ENCODE results near the gene ZNF277.
"Not testable (repeated sequence)": the region's sequence is repeated elsewhere in the genome, so short reads cannot be mapped to it uniquely, and the experiment has no call there.

ZNF277 gene

GRCh38 chr7:112298543-112299100 lies 92.1 kb downstream of the ZNF277 start:
- DNase-seq: no peak

GRCh38 chr7:112300072-112300471 lies 93.6 kb downstream of the ZNF277 start:
- no peak for DNase-seq

DNA sequence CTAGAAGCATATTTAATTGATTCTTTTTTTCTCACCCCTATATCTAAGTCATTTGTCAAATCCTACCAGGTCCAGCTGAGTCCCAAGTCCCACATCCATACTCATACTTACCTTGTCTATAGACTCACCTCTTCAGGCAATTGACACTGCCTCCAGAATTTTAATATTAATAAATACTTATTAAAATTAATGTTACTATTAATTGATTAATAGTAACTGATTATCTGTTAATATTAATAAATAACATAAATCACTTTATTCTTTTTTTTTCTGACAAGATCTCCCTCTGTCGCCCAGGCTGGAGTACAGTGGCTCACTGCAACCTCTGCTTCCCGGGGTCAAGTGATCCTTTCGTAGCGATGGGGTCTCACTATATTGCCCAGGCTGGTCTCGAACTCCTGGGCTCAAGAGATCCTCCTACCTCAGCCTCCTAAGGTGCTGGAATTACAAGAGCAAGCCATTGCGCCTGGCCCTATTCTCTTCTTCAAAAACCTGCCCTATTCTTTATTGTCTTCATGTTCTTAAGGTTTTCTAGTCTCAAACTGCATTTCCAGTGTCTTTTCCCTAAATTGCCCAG lies 94.4 kb downstream of the ZNF277 start:
- no peak for DNase-seq

DNA sequence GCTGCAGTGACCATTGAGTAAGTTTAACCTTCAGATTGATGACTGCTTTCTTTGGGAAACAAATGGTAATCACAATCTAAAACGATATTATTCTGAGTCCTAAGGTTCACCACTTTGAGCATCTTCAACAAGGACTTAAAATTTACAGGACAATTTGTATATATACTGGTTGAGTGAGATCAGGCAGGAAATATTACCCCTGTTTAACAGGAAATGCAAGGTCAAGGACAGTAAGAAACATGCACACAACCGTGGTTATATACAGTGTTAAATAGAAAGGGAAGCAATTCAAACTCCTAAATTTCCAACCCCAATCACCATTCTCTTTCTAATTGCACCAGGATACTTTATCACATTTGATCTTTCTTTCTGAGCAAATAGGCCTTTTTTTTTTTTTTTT lies 96.1 kb downstream of the ZNF277 start:
- no peak for DNase-seq

DNA sequence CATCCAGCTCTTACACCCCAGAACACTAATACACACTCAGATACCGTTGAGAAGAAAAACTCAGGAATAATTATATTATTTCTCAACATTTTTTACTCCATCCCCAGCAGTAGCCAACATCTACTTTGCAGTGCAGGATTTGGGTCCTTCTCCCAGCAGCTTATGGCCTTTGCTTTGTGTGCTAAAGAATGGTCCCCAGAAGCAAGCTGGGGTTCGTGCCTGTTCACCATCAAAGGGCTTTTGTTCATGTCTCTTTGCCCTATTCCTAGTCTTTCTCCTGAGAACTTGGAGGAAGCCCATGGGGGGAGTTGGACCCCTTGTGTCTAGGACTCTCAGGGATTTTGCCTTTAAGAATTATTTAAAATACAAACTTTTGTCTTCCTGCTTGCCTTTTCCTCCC lies 100.4 kb downstream of the ZNF277 start:
- no peak for DNase-seq

DNA sequence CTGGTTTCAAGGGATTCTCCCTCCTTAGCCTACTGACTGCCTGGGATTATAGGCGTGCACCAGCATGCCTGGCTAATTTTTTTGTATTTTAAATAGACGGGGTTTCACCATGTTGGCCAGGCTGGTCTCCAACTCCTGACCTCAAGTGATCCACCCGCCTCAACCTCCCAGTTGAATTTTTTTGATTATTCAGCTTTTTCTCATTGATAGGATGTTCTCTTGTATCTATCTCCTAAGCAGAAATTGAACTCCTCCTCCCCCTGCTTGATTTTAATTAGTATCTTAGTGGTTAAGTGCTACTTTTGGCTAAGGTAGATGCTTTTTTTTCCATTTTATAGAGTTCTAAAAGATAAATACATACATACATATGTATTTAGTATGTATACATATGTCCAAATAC lies 101.0 kb downstream of the ZNF277 start:
- DNase-seq: no peak

GRCh38 chr7:112308974-112309373 lies 102.5 kb downstream of the ZNF277 start:
- no peak for DNase-seq

DNA sequence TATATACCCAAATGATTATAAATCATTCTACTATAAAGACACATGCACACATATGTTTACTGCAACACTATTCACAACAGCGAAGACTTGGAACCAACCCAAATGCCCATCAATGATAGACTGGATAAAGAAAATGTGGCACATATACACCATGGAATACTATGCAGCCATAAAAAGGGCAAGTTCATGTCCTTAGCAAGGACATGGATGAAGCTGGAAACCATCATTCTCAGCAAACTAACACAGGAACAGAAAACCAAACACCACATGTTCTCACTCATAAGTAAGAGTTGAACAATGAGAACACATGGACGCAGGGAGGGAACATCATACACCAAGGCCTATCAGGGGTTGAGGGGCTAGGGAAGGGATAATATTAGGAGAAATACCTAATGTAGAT lies 110.3 kb downstream of the ZNF277 start:
- not testable (repeated sequence) for DNase-seq

GRCh38 chr7:112322070-112322469 lies 115.6 kb downstream of the ZNF277 start:
- no peak for DNase-seq

GRCh38 chr7:112327566-112327965 lies 121.1 kb downstream of the ZNF277 start:
- DNase-seq: no peak

GRCh38 chr7:112331492-112331891 lies 125.0 kb downstream of the ZNF277 start:
- DNase-seq: no peak

DNA sequence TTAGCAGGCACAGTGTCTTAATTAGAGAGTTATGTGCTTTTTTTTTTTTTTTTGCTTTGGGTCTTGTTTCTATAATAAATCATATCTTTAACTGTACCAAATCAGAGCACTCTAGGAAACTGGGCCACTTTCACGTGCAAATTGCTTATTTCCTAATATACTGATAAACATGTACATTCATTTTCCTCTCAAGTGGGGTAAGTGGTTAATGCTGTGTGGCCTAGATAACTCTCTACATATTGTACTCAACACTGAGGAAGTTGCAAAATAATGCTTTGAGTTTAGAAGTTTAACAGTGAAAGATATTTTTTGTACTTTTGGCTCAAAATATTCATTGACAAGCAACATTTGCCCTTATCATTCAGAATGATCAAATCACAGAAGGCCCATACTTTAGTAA lies 127.9 kb downstream of the ZNF277 start:
- DNase-seq: no peak

GRCh38 chr7:112336261-112336660 lies 129.8 kb downstream of the ZNF277 start:
- DNase-seq: no peak

DNA sequence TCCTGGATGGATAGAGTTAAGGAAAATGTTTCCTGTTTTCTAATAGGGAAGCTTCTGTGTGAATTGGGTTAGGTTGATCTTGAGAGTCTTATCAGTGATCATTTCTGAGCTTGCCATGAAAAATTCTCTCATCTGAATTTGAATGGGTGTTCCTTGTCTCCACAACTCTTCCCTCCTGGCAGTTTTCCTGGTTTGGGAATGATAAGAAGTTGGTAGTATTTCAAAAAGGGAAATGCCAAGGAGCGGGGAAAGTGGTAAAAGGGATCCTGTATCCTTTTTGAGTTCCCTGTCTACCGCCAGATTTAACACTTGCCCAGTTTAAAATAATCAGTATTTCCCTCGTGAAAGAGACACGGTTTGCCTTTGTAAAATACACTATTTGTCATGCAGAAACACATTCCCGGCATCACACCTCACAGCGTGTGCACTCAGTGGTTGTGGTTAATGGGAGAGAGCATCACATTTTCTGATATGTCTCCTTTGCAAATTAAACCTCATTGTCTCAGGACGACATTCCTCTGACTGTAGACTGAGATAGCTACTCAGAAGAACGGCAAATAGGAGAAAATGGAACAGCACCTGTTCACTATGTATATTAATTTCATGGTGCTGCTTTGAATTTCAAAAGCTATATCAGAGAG lies 130.6 kb downstream of the ZNF277 start:
- DNase-seq: no peak

- DNase-seq: no peak
Observed at GRCh38 chr7:112337892-112338291, 131.4 kb downstream of the ZNF277 start.

GRCh38 chr7:112338786-112339185 lies 132.3 kb downstream of the ZNF277 start:
- no peak for DNase-seq

- DNase-seq: no peak
Observed at GRCh38 chr7:112341464-112341863, 135.0 kb downstream of the ZNF277 start.

DNA sequence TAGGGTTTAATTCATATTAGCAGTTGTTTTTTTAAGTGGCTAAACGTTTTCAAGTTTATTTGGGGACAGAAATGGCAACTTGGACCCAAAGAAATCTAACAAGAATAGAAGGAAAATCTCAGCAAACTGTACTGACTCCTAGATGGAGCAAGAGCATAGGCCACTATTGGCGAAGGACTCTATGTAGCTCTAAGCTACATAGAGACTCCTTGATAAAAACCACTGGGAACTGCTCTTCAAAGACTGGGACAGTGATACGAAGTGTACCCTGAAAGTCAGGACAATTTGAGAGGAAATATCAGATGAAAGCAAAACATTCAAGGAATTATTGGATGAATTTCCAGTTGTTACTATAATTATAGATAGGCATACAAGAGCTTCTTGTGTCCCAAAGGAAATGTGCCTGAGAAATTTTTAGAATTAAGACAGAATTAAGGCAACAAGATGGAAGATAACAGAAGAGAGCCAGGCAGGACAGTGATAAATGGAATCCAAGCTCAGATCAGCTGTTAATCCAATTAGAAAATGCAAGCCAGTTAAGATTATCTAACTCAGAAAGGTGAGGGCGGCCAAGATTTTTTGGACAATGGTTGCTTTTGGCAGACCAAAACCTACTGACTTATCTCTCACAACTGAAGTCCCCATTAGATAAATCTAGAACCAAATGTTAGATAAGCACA lies 140.0 kb downstream of the ZNF277 start:
- no peak for DNase-seq

- DNase-seq: no peak
Observed at GRCh38 chr7:112347088-112347487, 140.6 kb downstream of the ZNF277 start.

DNA sequence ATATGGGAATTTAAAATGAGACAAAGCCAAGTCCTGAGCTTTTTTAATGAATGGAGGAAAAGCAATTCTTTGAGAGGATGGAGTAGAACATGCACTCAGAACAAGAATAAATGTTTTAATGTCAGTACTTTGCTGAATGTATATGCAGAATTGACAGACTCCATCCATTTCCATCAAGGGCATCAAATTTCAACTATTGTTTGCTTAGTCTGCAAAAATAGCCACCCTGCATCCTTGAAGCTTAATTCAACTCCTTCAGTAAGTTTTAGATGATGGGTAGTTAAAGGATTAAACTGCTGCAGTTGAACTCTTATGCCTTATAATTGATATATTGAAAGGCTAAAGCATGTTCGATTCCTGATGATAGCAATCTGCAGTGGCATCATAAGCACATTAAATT lies 144.1 kb downstream of the ZNF277 start:
- no peak for DNase-seq

DNA sequence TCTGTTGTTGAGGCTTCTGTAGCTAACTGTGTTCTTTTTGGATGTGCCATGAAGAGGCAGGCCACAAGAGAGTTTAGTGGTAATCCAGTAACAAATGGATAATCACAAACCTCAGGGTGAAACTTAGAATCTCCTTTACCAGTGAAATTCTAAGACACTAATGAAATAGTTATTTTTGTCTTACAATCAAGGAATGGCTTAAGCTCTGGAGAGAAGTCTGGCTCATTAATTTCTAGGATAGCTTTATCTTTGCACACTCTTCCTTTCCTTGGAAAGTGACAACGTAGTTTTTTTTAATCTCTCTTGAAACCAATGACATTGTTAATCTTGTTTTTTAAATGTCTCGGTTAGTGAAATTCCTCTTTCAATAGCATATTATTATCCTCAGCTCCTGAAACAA lies 150.1 kb downstream of the ZNF277 start:
- no peak for DNase-seq

DNA sequence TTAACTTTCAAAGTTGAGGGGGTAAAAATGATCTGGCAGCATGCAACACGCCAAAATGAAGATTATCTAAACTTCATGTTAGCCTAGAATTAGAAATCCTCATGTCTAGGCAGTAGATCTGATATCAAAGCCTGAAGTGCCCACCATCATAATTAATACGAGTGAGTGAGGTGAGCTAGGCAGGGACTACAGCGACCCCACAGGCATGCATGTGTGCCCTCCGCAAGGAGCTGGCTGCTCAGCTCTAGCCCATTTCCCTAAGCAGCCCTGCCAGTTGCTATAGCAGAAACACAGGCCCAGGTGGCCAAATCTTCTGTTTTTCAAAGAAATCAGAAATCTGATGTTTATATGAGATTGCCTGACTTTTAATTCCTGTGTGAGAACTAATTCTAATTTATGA lies 150.6 kb downstream of the ZNF277 start:
- no peak for DNase-seq

- DNase-seq: no peak
Observed at GRCh38 chr7:112358513-112358912, 152.0 kb downstream of the ZNF277 start.

GRCh38 chr7:112359086-112359485 lies 152.6 kb downstream of the ZNF277 start:
- DNase-seq: no peak
